SJSA1 (cell line): ENCODE data around the gene ZNF740. TPM values are rescaled to one million over a fixed set of nuclear protein-coding genes. Genes with fewer than 3 reads are reported as not detected.
A peak's percentile ranks its signal among the peaks of the same experiment; 100 is the strongest.

Experiments used
- DNase-seq, 2 experiments: peaks; one replicate each; pipeline ENCODE4 v3.0.0-alpha.2; 2015 to 2020; ENCODE audit warnings: low spot score in 2 of 2, low read depth in 1 of 2
- H3K27ac ChIP-seq: fragments of 250-450 bp; sonication (Bioruptor Pico); 2 replicates; pipeline ENCODE4 v1.5.1; 2020; ENCODE audit warnings: mild to moderate bottlenecking, moderate library complexity
- H3K27me3 ChIP-seq: fragments of 250-450 bp; sonication (Bioruptor Pico); replicated peaks from 2 replicates; pipeline ENCODE4 v1.5.1; 2020; ENCODE audit warnings: mild to moderate bottlenecking, moderate library complexity
- H3K36me3 ChIP-seq: fragments of 250-450 bp; sonication (Bioruptor Pico); 2 replicates; pipeline ENCODE4 v1.5.1; 2020; ENCODE audit warnings: mild to moderate bottlenecking
- H3K4me1 ChIP-seq: fragments of 250-450 bp; sonication (Bioruptor Pico); replicated peaks from 2 replicates; pipeline ENCODE4 v1.6.1; 2021; ENCODE audit warnings: mild to moderate bottlenecking
- H3K4me3 ChIP-seq: fragments of 250-450 bp; sonication (Bioruptor Pico); 2 replicates; pipeline ENCODE4 v1.5.1; 2020; ENCODE audit warnings: mild to moderate bottlenecking
- H3K9me3 ChIP-seq: fragments of 250-450 bp; sonication (Bioruptor Pico); replicated peaks from 2 replicates; pipeline ENCODE4 v1.5.1; 2020; ENCODE audit warnings: mild to moderate bottlenecking
- total RNA-seq: library from RNA; depleted of rRNA; stranded (reverse); fragments of >200 nt; shearing (Covaris generic); gene quantifications from 2 replicates; pipeline ENCODE4 v1.2.3, GENCODE V29; 2014

The ZNF740 gene
- total RNA-seq, 1 experiment from 2014 or later = 6.8 TPM

DNA sequence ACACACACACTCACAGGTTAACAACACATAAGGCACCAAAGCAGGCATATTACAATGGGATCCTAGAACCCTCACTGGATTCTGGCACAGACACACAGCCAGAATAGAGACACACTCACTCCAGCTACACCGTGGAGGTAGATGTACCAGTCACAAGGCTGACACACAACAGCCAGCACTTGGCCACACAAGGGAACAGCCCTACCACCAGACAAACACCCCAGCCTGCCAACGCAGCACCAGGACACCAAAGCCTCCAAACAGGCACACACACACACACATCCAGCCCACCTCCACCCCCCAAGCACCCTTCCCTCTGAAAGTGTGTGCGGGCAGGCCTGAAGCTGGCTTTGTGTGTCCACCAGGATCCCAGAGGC, 37.4 kb downstream of the ZNF740 start:
- Histone ChIP-seq H3K27me3 (no peaks in the 10 kb centered on the region), H3K4me1 (peaks cover 37% of the 10 kb centered on the region), H3K9me3 (no peaks in the 10 kb centered on the region), H3K4me3 (no peak overlapping the region), H3K36me3 (peaks cover 16% of the 10 kb centered on the region), H3K27ac (no peak overlapping the region)
- DNase-seq = no peak

- Histone ChIP-seq H3K9me3 (no peaks in the 10 kb centered on the region), H3K4me3 (peak overlapping the region; percentile 50; the same call in 1 of the 2 replicates), H3K4me1 (peaks cover 39% of the 10 kb centered on the region), H3K27me3 (no peaks in the 10 kb centered on the region), H3K27ac (no peak overlapping the region), H3K36me3 (peaks cover 8% of the 10 kb centered on the region)
- no peak for DNase-seq
These were observed 38.2 kb downstream of the ZNF740 start for GRCh38 chr12:53218551-53219291.

- H3K9me3 ChIP-seq = no peaks in the 10 kb centered on the region
- peaks cover 46% of the 10 kb centered on the region for H3K4me1 ChIP-seq
- peak in 1 of 2 experiments; percentile 52 for DNase-seq
- peaks cover under 1% of the 10 kb centered on the region; the same call in 1 of the 2 replicates for H3K36me3 ChIP-seq
- no peaks in the 10 kb centered on the region for H3K27me3 ChIP-seq
- H3K27ac ChIP-seq = no peak overlapping the region
- peak overlapping the region; percentile 50 for H3K4me3 ChIP-seq
These were observed 38.9 kb downstream of the ZNF740 start for GRCh38 chr12:53219292-53219955.

DNA sequence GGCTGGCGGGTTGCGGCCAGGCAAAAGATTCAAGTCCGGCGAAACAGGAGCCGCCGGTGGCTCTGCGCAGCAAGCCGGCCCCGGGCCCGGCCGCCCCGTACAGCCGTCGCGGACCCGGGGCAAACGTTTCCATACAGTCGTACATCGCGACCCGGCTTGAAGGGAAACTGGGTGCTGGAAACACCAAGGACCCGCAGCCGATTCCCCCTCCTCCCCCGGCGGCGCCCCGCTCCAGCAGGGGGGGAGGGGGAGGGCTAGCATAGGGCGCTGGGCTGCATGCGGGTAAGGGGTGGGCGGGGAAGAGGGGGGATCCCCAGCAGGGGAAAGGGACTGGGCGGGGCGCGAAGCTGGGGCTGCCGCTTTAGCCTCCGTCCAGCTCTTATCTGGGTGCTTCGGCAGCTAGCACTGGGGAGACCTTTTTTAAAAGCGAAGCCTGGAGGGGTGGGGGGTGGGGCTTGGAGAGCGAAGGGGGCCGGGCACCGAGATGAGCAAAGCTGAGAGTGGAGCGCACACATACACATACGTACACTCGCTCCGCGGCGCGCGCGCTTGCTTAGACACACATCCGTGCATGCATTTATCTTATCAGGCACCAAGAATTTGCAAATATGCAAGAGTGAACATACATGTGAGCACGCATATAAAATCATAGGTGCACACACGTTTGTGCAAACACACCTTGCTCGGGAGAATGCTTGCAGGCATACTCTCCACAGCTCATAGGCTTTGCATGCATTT, 39.6 kb downstream of the ZNF740 start:
- DNase-seq = peak in 1 of 2 experiments; percentile 66
- Histone ChIP-seq H3K4me3 (peak overlapping the region; percentile 50), H3K36me3 (no peaks in the 10 kb centered on the region), H3K9me3 (no peaks in the 10 kb centered on the region), H3K27me3 (no peaks in the 10 kb centered on the region), H3K4me1 (peaks cover 49% of the 10 kb centered on the region), H3K27ac (no peak overlapping the region)

GRCh38 chr12:53220694-53221202, 40.2 kb downstream of the ZNF740 start:
- DNase-seq = peak; percentile 94 to 96
- H3K4me1 ChIP-seq = peaks cover 49% of the 10 kb centered on the region
- H3K9me3 ChIP-seq = no peaks in the 10 kb centered on the region
- H3K27ac ChIP-seq = peak overlapping the region; percentile 81; the same call in 1 of the 2 replicates
- no peaks in the 10 kb centered on the region for H3K36me3 ChIP-seq
- peak overlapping the region; percentile 50 for H3K4me3 ChIP-seq
- H3K27me3 ChIP-seq = no peaks in the 10 kb centered on the region

- Histone ChIP-seq H3K4me1 (peaks cover 49% of the 10 kb centered on the region), H3K27me3 (no peaks in the 10 kb centered on the region)
- DNase-seq = peak; percentile 77 to 79
These were observed 40.9 kb downstream of the ZNF740 start for GRCh38 chr12:53221203-53222080.

GRCh38 chr12:53222170-53222721, 41.7 kb downstream of the ZNF740 start:
- DNase-seq = peak in 1 of 2 experiments; percentile 36
- Histone ChIP-seq H3K4me1 (peaks cover 49% of the 10 kb centered on the region), H3K4me3 (peak overlapping the region; percentile 50), H3K27ac (peak overlapping the region; percentile 37; the same call in 1 of the 2 replicates), H3K36me3 (no peaks in the 10 kb centered on the region), H3K27me3 (no peaks in the 10 kb centered on the region), H3K9me3 (no peaks in the 10 kb centered on the region)

More at GRCh38 chr12:53221203-53222080, 40.9 kb downstream of the ZNF740 start:
- Histone ChIP-seq H3K36me3 (no peaks in the 10 kb centered on the region), H3K27ac (peak overlapping the region; percentile 81), H3K9me3 (no peaks in the 10 kb centered on the region), H3K4me3 (peak overlapping the region; percentile 50)

DNA sequence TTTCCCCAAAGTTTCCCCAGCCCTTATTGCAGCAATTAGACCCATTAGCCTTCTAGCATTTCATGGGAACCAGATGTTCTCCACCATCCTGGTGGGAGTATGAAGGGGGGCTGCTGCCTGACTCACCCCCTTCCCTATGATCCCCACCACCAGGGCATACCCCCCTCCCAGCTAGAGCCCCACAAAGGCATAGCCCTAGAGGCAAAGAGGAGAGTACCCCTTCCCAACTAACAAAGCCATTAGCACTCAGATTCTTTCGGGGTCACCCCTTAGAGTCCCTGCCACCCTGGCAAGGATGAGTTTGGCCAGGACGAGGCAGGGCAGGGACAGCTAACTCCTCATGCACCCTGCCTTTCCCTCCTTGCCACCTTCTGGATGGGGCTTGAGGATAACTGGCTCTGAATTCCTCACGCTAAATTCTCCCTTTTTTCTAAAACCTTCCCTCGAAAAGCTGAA, 42.3 kb downstream of the ZNF740 start:
- no peaks in the 10 kb centered on the region for H3K27me3 ChIP-seq
- no peak for DNase-seq
- no peak overlapping the region for H3K27ac ChIP-seq
- no peaks in the 10 kb centered on the region for H3K9me3 ChIP-seq
- H3K4me1 ChIP-seq = peaks cover 49% of the 10 kb centered on the region
- no peaks in the 10 kb centered on the region for H3K36me3 ChIP-seq
- no peak overlapping the region for H3K4me3 ChIP-seq

DNA sequence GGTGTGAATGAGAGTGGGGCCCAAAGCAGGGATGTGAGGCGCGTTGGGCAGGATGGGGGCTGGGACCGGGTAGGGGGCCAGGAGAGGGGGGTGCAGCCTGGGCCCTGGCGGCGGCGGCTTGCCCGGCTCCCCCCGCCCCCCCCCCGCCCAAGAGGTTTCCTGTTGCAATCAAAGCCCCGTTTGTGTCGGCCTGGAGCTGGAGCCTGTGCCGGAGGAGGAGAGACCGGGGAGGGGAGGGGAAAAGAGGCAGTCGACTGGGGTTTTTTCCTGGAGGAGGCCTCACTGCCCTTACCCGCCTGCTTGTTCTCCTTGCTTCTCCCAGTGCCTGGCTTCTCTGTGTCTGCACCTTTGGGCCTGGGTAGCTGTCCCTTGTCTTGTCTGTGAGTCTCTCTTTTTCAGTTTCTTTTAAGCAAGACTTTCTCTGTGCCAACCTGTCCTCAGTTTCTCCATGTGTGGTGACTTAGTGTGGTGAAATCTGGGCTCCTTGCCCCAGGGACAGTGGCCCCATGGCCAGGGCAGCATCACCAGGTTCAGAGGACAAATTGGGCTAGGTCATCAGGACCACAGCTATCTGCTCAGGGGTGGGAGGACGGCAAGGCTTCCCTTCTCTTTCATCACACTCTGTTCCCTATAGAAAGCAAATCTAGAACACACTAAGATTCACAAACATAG, 43.0 kb downstream of the ZNF740 start:
- Histone ChIP-seq H3K36me3 (0 out of 2 replicates have a peak, but pooled peaks cover 4% of the 10 kb centered on the region), H3K4me1 (peaks cover 49% of the 10 kb centered on the region), H3K27ac (no peak overlapping the region), H3K9me3 (no peaks in the 10 kb centered on the region), H3K27me3 (no peaks in the 10 kb centered on the region), H3K4me3 (no peak overlapping the region)
- DNase-seq = peak in 1 of 2 experiments; percentile 15

GRCh38 chr12:53224061-53224896, 43.8 kb downstream of the ZNF740 start:
- Histone ChIP-seq H3K9me3 (no peaks in the 10 kb centered on the region), H3K27me3 (no peaks in the 10 kb centered on the region), H3K27ac (no peak overlapping the region), H3K4me3 (no peak overlapping the region), H3K4me1 (peaks cover 45% of the 10 kb centered on the region), H3K36me3 (0 out of 2 replicates have a peak, but pooled peaks cover 4% of the 10 kb centered on the region)
- DNase-seq = no peak

DNA sequence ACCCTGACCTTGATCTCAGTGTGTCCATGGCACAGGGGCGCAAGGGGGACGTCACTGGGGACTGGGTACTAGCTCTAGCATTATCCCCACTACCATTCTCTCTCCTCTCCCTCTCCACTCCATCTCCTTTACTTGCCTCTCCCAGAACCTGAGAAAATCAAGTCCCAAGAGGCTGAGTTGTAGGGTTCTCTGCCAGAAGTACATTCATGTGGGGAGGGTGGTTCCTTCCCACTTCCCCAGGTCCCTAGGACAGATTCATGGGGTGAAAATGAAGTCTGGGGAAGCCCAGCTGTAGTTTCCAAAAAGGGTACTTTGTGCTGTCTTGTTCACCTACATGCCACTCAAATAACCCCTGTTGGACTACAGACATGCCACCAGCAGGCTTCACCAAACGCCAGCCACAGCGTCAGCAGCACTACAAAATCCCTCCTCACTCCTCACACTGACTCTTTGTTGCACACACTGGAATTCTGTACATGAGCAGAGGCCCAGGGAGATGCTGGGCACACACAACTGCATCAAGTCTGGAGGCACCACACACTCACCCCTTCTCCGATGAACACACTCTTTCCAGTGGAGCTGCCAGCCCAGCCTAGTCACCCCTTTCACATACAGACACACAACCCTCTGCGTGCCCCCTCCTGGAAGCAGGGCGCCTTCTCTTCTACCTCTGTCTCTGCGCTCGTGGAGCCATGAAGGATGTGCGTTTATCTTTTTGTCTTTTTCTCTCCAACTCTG, 44.5 kb downstream of the ZNF740 start:
- Histone ChIP-seq H3K4me3 (no peak overlapping the region), H3K4me1 (peaks cover 39% of the 10 kb centered on the region)
- no peak for DNase-seq

More for the DNA sequence above, 44.5 kb downstream of the ZNF740 start:
- H3K27me3 ChIP-seq = no peaks in the 10 kb centered on the region
- no peaks in the 10 kb centered on the region for H3K9me3 ChIP-seq
- H3K27ac ChIP-seq = no peak overlapping the region
- H3K36me3 ChIP-seq = 0 out of 2 replicates have a peak, but pooled peaks cover 4% of the 10 kb centered on the region
